ENCODE results near the gene SSX1. TPM values are rescaled to one million over a fixed set of nuclear protein-coding genes. Genes with fewer than 3 reads are reported as not detected.
"Not testable (repeated sequence)": the region's sequence is repeated elsewhere in the genome, so short reads cannot be mapped to it uniquely, and the experiment has no call there.

The SSX1 gene, protein sequence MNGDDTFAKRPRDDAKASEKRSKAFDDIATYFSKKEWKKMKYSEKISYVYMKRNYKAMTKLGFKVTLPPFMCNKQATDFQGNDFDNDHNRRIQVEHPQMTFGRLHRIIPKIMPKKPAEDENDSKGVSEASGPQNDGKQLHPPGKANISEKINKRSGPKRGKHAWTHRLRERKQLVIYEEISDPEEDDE
- 1.4 TPM in 1 of 2 replicates, not detected in the other for total RNA-seq (2014; rRNA removed; shearing (Covaris generic))

DNA sequence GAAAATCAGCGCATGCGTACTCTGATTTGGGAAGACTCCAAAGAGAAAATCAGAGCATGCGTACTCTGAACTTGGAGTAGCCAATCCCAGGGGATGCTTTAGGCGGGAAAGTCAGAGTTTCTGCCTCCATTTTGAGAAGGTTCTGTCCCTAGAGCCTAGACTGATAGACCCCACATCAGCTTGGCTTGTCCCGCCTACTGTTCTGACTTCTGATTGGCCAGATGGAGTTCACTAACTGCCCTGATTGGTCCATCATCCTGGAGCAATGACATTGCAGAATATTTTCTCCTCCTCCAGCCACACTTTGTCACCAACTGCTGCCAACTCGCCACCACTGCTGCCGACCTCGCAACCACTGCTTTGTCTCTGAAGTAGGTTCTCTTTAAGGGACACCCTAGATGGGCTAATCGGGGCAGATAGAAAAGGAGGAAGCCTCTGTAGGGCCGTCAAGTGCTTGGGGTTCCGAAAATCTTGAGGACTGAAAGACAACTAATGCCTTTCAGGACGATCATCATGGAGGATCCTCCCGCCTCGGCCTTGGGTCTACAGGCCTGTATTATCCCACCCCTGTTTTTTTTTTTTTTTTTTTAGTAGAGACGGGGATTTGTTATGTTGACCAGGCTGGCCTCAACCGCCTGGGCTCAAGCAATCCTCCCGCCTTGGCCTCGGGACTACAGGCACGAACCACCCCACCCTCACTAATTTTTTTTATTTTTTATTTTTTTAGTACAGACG lies at the start of gene SSX1:
Gene SSX1, plus strand, starts transcription at position 331 of the 735 bp plus-strand sequence. CDS start 1,850 bp downstream, outside the sequence.
- not testable (repeated sequence) for H3K4me3 ChIP-seq; H3K27me3 ChIP-seq (replicated peaks); H3K27ac ChIP-seq; DNase-seq (ENCODE audit: low read depth in 1 of 2, low spot score in 2 of 2); H3K4me1 ChIP-seq (replicated peaks); H3K9me3 ChIP-seq (replicated peaks); H3K36me3 ChIP-seq

DNA sequence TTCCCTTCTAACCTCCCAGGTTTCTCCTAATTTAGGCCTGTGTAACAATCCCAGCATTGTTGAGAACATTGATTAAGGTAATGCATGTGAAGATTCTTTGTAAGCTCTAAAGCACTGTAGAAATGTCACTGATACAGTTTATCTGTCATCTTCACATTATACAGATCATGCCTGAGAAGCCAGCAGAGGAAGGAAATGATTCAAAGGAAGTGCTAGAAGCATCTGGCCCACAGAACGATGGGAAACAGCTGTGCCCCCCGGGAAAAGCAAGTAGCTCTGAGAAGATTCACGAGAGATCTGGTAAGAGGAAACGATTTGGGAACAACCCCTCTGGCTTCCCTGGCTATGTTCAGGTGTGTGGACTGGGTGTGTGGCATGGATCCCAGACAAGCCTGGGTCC lies 40.9 kb upstream of the SSX1 start:
- H3K9me3 ChIP-seq (replicated peaks); H3K4me1 ChIP-seq (replicated peaks); H3K27ac ChIP-seq; DNase-seq (ENCODE audit: low read depth in 1 of 2, low spot score in 2 of 2); H3K27me3 ChIP-seq (replicated peaks); H3K4me3 ChIP-seq; H3K36me3 ChIP-seq: not testable (repeated sequence)

DNA sequence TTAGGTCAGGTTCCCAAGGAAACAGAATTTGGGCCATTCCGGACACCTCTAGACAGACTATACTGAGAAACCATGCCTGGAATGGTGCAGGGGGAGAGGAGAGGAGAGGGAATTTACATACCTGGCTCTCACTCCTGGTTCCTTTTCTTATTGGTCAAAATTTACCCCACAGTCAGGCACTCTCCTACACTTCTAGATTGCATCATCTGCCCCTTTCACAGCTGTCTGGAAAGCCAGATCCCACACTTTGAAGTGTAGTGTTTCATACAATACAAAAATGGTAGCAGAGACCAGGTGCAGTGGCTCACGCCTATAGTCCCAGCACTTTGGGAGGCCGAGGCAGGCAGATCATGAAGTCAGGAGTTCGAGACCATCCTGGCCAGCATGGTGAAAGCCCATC lies 31.0 kb upstream of the SSX1 start:
- H3K27ac ChIP-seq; H3K9me3 ChIP-seq (replicated peaks); H3K36me3 ChIP-seq: not testable (repeated sequence)

DNA sequence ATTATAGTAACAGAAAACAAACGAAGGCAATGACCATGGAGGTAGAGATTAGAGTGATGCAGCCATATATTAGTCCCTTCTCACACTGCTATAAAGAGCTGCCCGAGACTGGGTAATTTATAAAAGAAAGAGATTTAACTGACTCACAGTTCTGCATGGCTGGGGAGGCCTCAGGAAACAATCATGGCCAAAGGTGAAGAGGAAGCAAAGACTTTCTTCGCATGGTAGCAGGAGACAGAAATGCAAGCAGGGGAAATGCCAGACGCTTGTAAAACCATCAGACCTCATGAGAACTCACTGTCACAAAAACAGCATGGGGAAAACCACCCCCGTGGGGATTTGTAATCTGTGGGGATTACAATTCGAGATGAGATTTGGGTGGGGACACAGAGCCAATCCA lies 2.2 kb upstream of the SSX1 start:
- not testable (repeated sequence) for DNase-seq (ENCODE audit: low read depth in 1 of 2, low spot score in 2 of 2); H3K4me1 ChIP-seq (replicated peaks); H3K4me3 ChIP-seq; H3K27ac ChIP-seq; H3K9me3 ChIP-seq (replicated peaks); H3K27me3 ChIP-seq (replicated peaks); H3K36me3 ChIP-seq

More for the DNA sequence above, 31.0 kb upstream of the SSX1 start:
- not testable (repeated sequence) for H3K27me3 ChIP-seq (replicated peaks); H3K4me3 ChIP-seq; H3K4me1 ChIP-seq (replicated peaks); DNase-seq (ENCODE audit: low read depth in 1 of 2, low spot score in 2 of 2)

DNA sequence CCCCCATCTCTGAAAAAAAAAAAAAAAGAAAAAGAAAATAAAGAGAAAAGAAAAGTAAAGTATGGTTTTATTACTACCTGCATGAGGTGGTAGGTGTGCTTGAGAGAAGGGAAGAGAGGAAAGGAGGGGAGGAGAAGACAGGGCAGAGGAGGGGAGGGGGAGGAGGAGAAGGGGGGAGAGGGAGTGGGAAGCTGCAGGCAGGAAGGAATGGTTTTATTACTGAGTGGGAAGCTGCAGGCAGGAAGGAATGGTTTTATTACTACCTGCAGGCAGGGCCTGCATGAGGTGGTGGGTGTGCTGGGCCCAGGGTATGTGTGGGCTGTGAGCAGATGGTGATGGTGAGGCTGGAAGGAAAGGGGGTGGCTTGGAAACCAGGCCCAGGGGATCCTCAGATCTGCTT lies 19.2 kb downstream of the SSX1 start:
- H3K27ac ChIP-seq; H3K27me3 ChIP-seq (replicated peaks); H3K4me3 ChIP-seq; DNase-seq (ENCODE audit: low read depth in 1 of 2, low spot score in 2 of 2); H3K4me1 ChIP-seq (replicated peaks); H3K36me3 ChIP-seq; H3K9me3 ChIP-seq (replicated peaks): not testable (repeated sequence)

DNA sequence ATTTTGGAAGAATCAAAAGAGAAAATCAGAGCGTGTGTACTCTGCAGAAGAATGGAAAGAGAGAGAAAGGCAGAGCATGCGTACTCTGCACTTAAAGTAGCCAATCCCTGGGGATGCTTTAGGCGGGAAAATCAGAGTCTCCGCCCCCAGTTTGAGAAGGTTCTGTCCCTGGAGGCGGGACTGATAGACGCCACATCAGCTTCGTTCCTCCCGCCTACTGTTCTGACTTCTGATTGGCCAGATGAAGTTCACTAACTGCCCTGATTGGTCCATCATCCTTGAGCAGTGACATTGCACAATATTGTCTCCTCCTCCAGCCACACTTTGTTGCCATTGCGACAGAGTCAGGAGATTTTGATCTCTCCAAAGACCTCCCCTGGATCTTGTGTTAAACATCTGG lies 23.8 kb downstream of the SSX1 start:
- no peak for DNase-seq (ENCODE audit: low read depth in 1 of 2, low spot score in 2 of 2)
- Histone ChIP-seq H3K4me1 (replicated peaks) (no peaks in the 10 kb centered on the region), H3K9me3 (replicated peaks) (no peaks in the 10 kb centered on the region), H3K27ac (no peak overlapping the region), H3K4me3 (no peak overlapping the region), H3K27me3 (replicated peaks) (no peaks in the 10 kb centered on the region), H3K36me3 (no peaks in the 10 kb centered on the region)

DNA sequence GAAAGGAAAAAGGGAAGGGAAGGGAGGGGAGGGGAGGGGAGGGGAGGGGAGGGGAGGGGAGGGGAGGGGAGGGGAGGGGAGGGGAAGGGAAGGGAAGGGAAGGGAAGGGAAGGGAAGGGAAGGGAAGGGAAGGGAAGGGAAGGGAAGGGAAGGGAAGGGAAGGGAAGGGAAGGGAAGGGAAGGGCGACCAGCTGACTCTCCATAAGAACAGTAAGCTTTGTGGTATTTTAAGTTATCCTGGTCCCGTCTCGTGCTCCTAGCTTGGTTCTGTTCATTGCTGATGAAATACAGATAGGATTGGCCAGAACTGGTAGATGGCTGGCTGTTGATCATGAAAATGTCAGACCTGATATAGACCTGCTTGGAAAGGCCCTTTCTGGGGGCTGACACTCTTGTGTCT lies 25.5 kb downstream of the SSX1 start:
- H3K4me1 ChIP-seq (replicated peaks); H3K36me3 ChIP-seq; H3K27me3 ChIP-seq (replicated peaks); H3K9me3 ChIP-seq (replicated peaks); H3K27ac ChIP-seq; H3K4me3 ChIP-seq; DNase-seq (ENCODE audit: low read depth in 1 of 2, low spot score in 2 of 2): not testable (repeated sequence)

DNA sequence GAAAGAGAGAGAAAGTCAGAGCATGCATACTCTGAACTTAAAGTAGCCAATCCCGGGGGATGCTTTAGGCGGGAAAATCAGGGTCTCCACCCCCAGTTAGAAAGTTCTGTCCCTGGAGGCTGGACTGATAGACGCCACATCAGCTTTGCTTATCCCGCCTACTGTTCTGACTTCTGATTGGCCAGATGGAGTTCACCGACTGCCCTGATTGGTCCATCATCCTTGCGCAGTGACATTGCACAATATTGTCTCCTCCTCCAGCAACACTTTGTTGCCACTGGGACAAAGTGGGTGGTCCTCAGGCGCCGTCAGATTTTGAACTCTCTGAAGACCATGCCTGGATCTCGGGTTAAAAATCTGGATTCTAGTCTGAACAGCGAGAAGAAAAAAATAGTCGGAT lies 51.0 kb downstream of the SSX1 start:
- no peaks in the 10 kb centered on the region for H3K27me3 ChIP-seq (replicated peaks)
- no peaks in the 10 kb centered on the region for H3K4me1 ChIP-seq (replicated peaks)
- no peaks in the 10 kb centered on the region for H3K36me3 ChIP-seq
- no peak overlapping the region for H3K4me3 ChIP-seq
- H3K9me3 ChIP-seq (replicated peaks): no peaks in the 10 kb centered on the region
- DNase-seq (ENCODE audit: low read depth in 1 of 2, low spot score in 2 of 2): no peak
- H3K27ac ChIP-seq: no peak overlapping the region

DNA sequence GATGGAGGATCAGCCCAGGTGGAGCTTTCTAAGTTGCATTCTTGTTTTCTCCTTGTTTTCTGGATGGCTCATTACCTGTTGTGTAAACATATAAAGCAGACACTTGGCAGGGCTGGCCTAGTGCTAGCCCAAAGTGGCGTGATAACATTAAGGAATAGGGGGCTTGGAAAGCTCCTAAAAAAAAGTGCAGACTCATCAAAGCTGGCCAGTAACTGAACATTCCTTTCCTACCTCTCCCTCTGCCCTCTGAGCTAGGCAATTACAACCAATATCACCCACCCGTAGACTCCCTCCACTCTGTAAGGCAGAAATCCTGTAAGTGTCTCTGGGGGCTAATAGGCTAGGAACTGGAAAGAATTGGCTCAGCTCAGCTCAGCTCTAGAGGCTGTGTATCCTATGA lies 58.8 kb downstream of the SSX1 start:
- H3K27ac ChIP-seq; H3K4me3 ChIP-seq; H3K36me3 ChIP-seq; H3K4me1 ChIP-seq (replicated peaks); DNase-seq (ENCODE audit: low read depth in 1 of 2, low spot score in 2 of 2); H3K9me3 ChIP-seq (replicated peaks); H3K27me3 ChIP-seq (replicated peaks): not testable (repeated sequence)

Other genes with a start within 250 kb of the SSX1 start
- not detected in 2 replicates for gene SPACA5, start 248.4 kb upstream of the SSX1 start, total RNA-seq (2014; rRNA removed; shearing (Covaris generic))
- 0.47 and 0.58 TPM in 2 replicates for gene ZNF630, start 183.8 kb upstream of the SSX1 start, total RNA-seq (2014; rRNA removed; shearing (Covaris generic))
- not detected in 2 replicates for gene SPACA5B, start 124.8 kb upstream of the SSX1 start, total RNA-seq (2014; rRNA removed; shearing (Covaris generic))
- not detected in 2 replicates for gene SSX5, start 58.6 kb upstream of the SSX1 start, total RNA-seq (2014; rRNA removed; shearing (Covaris generic))
- not detected in 2 replicates for gene SSX3, start 101.3 kb downstream of the SSX1 start, total RNA-seq (2014; rRNA removed; shearing (Covaris generic))
- 0.11 TPM in 1 of 2 replicates, not detected in the other for gene SSX4, start 128.1 kb downstream of the SSX1 start, total RNA-seq (2014; rRNA removed; shearing (Covaris generic))
- 0.11 TPM in 1 of 2 replicates, not detected in the other for gene SSX4B, start 156.6 kb downstream of the SSX1 start, total RNA-seq (2014; rRNA removed; shearing (Covaris generic))
- gene SLC38A5, start 214.9 kb downstream of the SSX1 start, total RNA-seq (2014; rRNA removed; shearing (Covaris generic)): 0.16 TPM in 1 of 2 replicates, not detected in the other
- 67.5 and 122 TPM in 2 replicates for gene FTSJ1, start 220.8 kb downstream of the SSX1 start, total RNA-seq (2014; rRNA removed; shearing (Covaris generic))